HG03432 (cell line): ENCODE data around the gene CALU.

Source experiments
- ATAC-seq: cut with Tn5 transposase; IDR thresholded peaks from one replicate; pipeline ENCODE4 v1.9.1; 2021; ENCODE audit warnings: mild to moderate bottlenecking, moderate library complexity; ENCODE audit not compliant: unreplicated experiment

Gene CALU

DNA sequence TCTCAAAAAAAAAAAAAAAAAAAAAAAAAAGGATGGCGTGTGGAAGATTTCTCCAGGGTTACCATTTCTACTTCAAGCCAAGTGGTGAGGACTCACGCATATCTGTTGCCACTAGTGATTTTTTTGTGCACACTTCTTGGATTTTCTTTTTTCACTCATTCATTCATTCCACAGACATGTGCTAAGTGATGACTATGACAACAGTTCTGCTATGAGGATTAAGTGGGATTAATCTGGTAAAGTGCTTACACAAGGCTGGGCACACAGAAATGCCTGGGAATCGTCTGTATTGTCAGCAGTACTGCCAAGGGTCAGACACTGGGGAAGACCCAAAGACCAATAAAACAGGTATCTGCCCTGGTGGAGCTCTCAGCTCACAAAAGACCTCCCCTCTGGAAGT, 42.7 kb downstream of the CALU start:
- ATAC-seq, result no peak

GRCh38 chr7:128783143-128783861, 44.1 kb downstream of the CALU start:
- ATAC-seq, result no peak

DNA sequence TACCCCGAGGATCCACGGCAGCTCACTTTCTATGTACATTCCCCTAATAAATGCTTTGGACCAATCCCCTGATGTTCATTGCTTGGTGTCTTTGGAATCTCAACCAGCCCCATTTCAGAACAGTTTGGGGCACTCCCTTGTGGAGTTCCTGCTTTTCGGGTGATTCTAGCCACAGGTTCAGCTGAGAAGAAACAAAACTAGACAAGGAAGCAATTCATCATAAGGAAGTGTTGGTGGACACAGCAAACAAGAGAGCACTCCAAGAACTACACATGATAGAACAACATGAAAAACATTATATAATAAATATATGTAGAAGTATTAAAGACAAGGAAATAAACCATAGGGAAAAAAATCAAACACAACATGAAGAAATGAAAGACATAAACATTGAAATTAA, 46.6 kb downstream of the CALU start:
- ATAC-seq, result no peak

DNA sequence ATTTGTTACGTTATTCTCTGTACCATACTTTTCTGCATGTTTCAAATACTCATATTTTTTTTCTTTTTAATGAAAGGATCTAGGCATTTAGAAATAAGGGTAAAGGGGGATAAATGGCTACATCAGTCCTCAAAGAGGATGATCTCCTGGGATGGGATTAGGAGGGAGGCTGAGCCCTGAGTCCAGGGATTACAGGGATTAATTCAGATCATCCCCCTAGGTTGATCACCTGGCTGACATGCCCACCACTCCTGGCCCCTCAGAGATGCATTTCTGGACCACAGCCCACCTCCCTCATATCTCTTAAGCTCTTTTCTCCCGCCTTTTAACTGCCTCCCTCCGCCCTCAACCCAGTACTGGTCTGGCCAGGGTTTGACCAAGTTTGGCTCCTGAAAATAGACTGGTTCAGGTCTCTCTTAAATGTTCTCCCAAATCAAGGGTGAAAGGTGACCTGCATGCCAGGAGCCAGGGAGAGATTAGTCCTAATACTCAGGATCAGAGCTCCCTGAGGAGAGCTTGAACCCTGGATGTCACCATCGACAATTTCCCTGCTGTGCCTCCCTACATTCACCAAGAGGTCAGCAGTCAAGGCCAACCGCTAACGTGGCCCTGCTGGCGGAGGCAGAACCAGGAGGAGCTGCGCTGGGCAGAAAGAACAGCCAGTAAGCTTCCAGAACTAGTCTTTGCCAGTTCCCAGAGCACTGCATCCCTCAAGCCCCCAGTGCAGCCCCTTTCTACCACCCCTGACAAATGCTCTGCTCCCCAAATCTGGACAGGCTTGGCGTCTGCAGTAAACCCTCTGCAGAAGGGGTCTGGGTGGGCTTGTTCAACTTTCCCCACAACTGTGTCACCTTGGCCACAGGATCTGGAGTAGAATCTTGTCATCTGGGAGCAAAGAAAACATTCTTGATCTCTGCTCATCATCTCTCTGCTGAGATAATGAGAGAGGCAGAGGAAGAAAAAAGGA, 49.6 kb downstream of the CALU start:
- ATAC-seq, result no peak

- no peak for ATAC-seq
Measured at GRCh38 chr7:128790315-128791041, 51.3 kb downstream of the CALU start.

GRCh38 chr7:128791121-128791971, 52.2 kb downstream of the CALU start, which contains the start of gene CCDC136:
TSS of gene CCDC136 (plus strand) at chr7:128791968. CDS start at chr7:128792412, 444 bp downstream.
- peak; percentile 90 for ATAC-seq

GRCh38 chr7:128791972-128792327, 52.8 kb downstream of the CALU start:
- ATAC-seq, result no peak

DNA sequence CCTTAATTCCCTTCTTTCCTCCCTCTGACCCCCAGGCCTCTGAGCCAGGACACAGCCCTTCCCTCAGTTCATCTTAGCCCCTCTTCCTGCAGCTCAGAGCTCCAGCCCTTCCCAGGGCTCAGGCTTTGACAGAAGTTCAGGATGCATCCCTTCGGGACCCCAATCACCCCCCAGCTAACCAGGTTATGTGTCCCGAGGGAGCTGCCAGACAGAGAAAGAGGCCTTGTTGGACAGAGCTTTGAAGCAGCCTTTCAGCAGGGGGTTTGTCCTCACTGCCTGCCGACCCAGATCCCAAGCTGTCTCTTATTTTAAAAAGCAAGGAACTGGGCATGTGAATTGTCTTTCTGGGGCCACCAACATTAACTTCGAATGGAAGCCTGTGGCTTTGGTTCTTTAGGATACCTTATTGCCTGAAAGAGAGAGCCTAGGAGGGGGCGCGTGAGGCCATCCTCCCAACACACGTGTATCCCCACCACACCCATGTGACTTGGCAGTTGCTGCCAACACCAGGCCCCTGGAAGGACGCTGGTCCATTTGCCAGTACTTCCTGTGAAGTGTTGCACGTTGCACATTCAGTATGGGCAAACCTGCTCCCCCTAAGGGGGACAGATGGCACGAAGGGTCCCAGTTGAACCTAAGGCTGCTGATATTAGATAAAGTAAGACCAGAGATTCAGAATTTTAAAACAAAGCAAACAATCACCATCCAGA, 53.5 kb downstream of the CALU start:
- ATAC-seq, result no peak

DNA sequence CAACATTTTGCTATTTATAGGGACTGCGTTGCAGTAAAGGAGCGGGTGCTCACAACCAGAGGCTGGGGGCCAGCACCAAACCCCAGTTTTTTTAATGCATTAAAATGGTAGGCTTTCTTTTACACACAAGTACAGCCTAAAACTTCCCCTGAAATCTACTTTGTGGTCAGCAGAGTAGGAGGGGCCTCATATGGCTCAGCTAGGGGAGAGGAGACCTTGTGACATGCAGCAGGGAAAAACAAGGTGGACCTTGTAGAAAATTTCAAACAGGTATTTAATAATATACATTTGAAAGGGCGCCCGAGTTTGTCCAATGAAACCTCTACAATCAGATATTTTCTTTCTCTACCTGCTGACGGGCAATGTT, 54.0 kb downstream of the CALU start:
- no peak for ATAC-seq

GRCh38 chr7:128794020-128794419, 54.9 kb downstream of the CALU start:
- ATAC-seq, result no peak

GRCh38 chr7:128794436-128794835, 55.3 kb downstream of the CALU start:
- ATAC-seq, result no peak

GRCh38 chr7:128795129-128795528, 56.0 kb downstream of the CALU start:
- ATAC-seq, result no peak

- ATAC-seq, result no peak
Measured at GRCh38 chr7:128796327-128796726, 57.2 kb downstream of the CALU start.

GRCh38 chr7:128799451-128799850, 60.3 kb downstream of the CALU start:
- no peak for ATAC-seq

DNA sequence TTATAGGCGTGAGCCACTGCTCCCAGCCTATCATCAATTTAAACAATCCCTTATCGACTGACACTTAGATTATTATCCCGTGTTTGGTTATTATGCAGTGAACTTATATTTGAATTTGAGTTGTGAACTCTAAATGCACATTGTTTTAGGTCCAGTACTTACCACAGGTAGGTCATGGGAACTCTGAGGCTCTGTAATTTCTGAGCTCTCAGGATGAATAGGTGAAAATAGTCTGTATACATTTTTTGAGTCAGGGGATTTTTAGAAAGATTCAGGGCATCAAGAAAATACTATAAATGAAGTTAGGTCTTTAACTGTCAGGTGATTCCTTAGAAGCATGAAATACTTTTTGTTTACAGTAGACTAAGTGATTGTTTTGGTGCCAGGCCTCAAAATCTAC, 61.4 kb downstream of the CALU start:
- no peak for ATAC-seq

DNA sequence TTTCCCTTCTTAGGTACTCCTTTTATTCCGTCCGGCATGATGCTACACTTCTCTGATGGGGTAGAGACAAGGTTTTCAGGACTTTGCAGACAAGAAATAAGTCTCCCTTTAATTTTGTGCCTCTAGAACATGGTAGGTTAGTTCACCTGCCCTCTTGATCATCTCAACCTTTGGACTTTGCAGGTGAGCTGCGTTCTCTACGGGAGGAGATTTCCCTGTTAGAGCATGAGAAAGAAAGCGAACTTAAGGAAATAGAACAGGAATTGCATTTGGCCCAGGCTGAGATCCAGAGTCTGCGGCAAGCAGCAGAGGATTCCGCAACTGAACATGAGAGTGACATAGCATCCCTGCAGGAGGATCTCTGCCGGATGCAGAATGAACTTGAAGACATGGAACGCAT, 61.8 kb downstream of the CALU start:
- no peak for ATAC-seq

GRCh38 chr7:128801667-128802418, 62.7 kb downstream of the CALU start:
- no peak for ATAC-seq

GRCh38 chr7:128804484-128804883, 65.3 kb downstream of the CALU start:
- no peak for ATAC-seq

GRCh38 chr7:128805225-128805624, 66.1 kb downstream of the CALU start:
- no peak for ATAC-seq
